ENCODE measurements around the gene AGPAT1. TPM values are rescaled to one million over a fixed set of nuclear protein-coding genes. Genes with fewer than 3 reads are reported as not detected.

AGPAT1 gene
- total and polyA plus RNA-seq, 10 donors: 13.6 to 39.7 (median 32.1) TPM

- peaks cover 0 to 73% (median 48%) of the 10 kb centered on the region in 6 donors for H3K36me3 ChIP-seq
- no peak for TF ChIP-seq POLR2AphosphoS5 (IDR thresholded peaks at IDR 0.05)
- intact Hi-C loops (cut with DNase I; ENCODE audit: low total_unique reads): no loop called here
- H3K27ac ChIP-seq: peak overlapping the region in 5 of 8 donors; percentile 46 to 100 (median 99)
- H3K9me3 ChIP-seq: no peaks in the 10 kb centered on the region
- no peaks in the 10 kb centered on the region for H3K27me3 ChIP-seq (replicated peaks in 1 of 7)
- peaks cover 21 to 90% (median 64%) of the 10 kb centered on the region in 6 donors for H3K4me1 ChIP-seq
- no peak for DNase-seq
- 81 to 92% (median 82%) methylated on average over 10 of the region's 10 CpGs for WGBS, 5 donors
- no peak overlapping the region for H3K4me3 ChIP-seq
Measured at GRCh38 chr6:32181915-32182529, 6.1 kb upstream of the AGPAT1 start.

- peaks cover 0 to 65% (median 41%) of the 10 kb centered on the region in 6 donors for H3K36me3 ChIP-seq
- no peaks in the 10 kb centered on the region for H3K27me3 ChIP-seq (replicated peaks in 1 of 7)
- intact Hi-C loops (cut with DNase I; ENCODE audit: low total_unique reads): no loop called here
- no peak overlapping the region for H3K4me3 ChIP-seq
- TF ChIP-seq POLR2A (IDR thresholded peaks at IDR 0.05) (no peak), POLR2AphosphoS5 (IDR thresholded peaks at IDR 0.05) (peak in 2 of 3 donors; percentile 29 to 63)
- H3K9me3 ChIP-seq: no peaks in the 10 kb centered on the region
- peak overlapping the region in 2 of 8 donors; percentile 99 to 100 for H3K27ac ChIP-seq
- peaks cover 22 to 90% (median 64%) of the 10 kb centered on the region in 6 donors for H3K4me1 ChIP-seq
- 80 to 95% (median 90%) methylated on average over 15 of the region's 15 CpGs for WGBS, 5 donors
- DNase-seq: no peak
Measured at GRCh38 chr6:32181148-32181702, 5.3 kb upstream of the AGPAT1 start.

- Histone ChIP-seq H3K27me3 (replicated peaks in 1 of 7) (no peaks in the 10 kb centered on the region), H3K36me3 (peaks cover 0 to 55% (median 38%) of the 10 kb centered on the region in 6 donors), H3K27ac (peak overlapping the region in 6 of 8 donors; percentile 15 to 98 (median 95)), H3K9me3 (no peaks in the 10 kb centered on the region), H3K4me3 (peak overlapping the region in 2 of 8 donors; percentile 62 to 87), H3K4me1 (peaks cover 29 to 90% (median 67%) of the 10 kb centered on the region in 6 donors)
- WGBS, 5 donors: 61 to 80% (median 78%) methylated on average over 10 of the region's 10 CpGs
- TF ChIP-seq CTCF (IDR thresholded peaks at IDR 0.05 in 8 of 11, conservative IDR thresholded peaks at IDR 0.05 in 3 of 11): no peak
- no peak for TF ChIP-seq POLR2A (IDR thresholded peaks at IDR 0.05)
- TF ChIP-seq POLR2AphosphoS5 (IDR thresholded peaks at IDR 0.05): no peak
- no peak for DNase-seq
- intact Hi-C loops (cut with DNase I; ENCODE audit: low total_unique reads): no loop called here
Measured at GRCh38 chr6:32179766-32180405, 4.0 kb upstream of the AGPAT1 start.

- no peaks in the 10 kb centered on the region for H3K9me3 ChIP-seq
- H3K4me1 ChIP-seq: peaks cover 33 to 90% (median 66%) of the 10 kb centered on the region in 6 donors
- WGBS, 5 donors: 2 to 3% (median 3%) methylated on average over 24 of the region's 24 CpGs
- no peak for DNase-seq
- peaks cover 0 to 44% (median 37%) of the 10 kb centered on the region in 6 donors for H3K36me3 ChIP-seq
- peak overlapping the region; percentile 92 to 98 (median 95) for H3K27ac ChIP-seq
- peak overlapping the region; percentile 43 to 87 (median 62) for H3K4me3 ChIP-seq
- no peaks in the 10 kb centered on the region for H3K27me3 ChIP-seq (replicated peaks in 1 of 7)
- intact Hi-C loops (cut with DNase I; ENCODE audit: low total_unique reads): no loop called here
- TF ChIP-seq POLR2AphosphoS5 (IDR thresholded peaks at IDR 0.05): no peak
- no peak for TF ChIP-seq POLR2A (IDR thresholded peaks at IDR 0.05)
- TF ChIP-seq CTCF (IDR thresholded peaks at IDR 0.05 in 8 of 11, conservative IDR thresholded peaks at IDR 0.05 in 3 of 11): no peak
Measured at GRCh38 chr6:32178547-32179440, 2.9 kb upstream of the AGPAT1 start.

All from spleen (tissue), 11 donors.